Breast epithelium (tissue), 4 donors: ENCODE results near the gene MRFAP1L1. TPM values are rescaled to one million over a fixed set of nuclear protein-coding genes. Genes with fewer than 3 reads are reported as not detected.
"Not testable (repeated sequence)": the region's sequence is repeated elsewhere in the genome, so short reads cannot be mapped to it uniquely, and the experiment has no call there.

Experiments
- DNase-seq, 2 donors: peaks; one replicate each; pipeline ENCODE4 v3.0.0-alpha.2; 2019; ENCODE audit warnings: low spot score in 2 of 2
- H3K27ac ChIP-seq, 2 donors: fragments of 200-600 bp; sonication (generic) in 1 of 2; one replicate each; pipeline ENCODE4 v1.5.1; 2016 to 2019; ENCODE audit warnings: mild to moderate bottlenecking in 1 of 2
- H3K27me3 ChIP-seq, 2 donors: fragments of 200-600 bp; sonication (generic) in 1 of 2; one replicate each; pipeline versions ENCODE4 v1.5.1 to v1.6.0; 2017 to 2019; ENCODE audit warnings: control low read depth in 1 of 2, mild to moderate bottlenecking in 1 of 2
- H3K36me3 ChIP-seq: fragments of 200-600 bp; one replicate; pipeline ENCODE4 v1.5.1; 2019
- H3K4me1 ChIP-seq, 2 donors: fragments of 200-600 bp; sonication (generic); one replicate each; pipeline ENCODE4 v1.5.1; 2016 to 2019; ENCODE audit warnings: control low read depth in 1 of 2
- H3K4me3 ChIP-seq, 3 donors: fragments of 200-600 bp; sonication (generic); 1 replicate in 2 of 3; 2 replicates in 1 of 3; pipeline ENCODE4 v1.5.1; 2016 to 2019; ENCODE audit warnings: mild to moderate bottlenecking in 3 of 3, moderate library complexity in 2 of 3
- H3K9me3 ChIP-seq, 2 donors: fragments of 200-600 bp; sonication (generic) in 1 of 2; one replicate each; pipeline ENCODE4 v1.5.1; 2016 to 2019; ENCODE audit warnings: control low read depth in 1 of 2
- CTCF ChIP-seq, 3 donors: fragments of 450-650 bp; IDR thresholded peaks; one replicate each; pipeline ENCODE4 v1.5.1; 2016 to 2017; ENCODE audit warnings: antibody characterized with exemption in 3 of 3, mild to moderate bottlenecking in 3 of 3, moderate library complexity in 3 of 3
- POLR2A ChIP-seq: fragments of 450-650 bp; IDR thresholded peaks from one replicate; pipeline ENCODE4 v1.6.1; 2016; ENCODE audit warnings: antibody characterized with exemption, mild to moderate bottlenecking, moderate library complexity
- POLR2AphosphoS5 ChIP-seq, 3 donors: sonication (generic); formaldehyde crosslinking; IDR thresholded peaks; one replicate each; pipeline ENCODE4 v1.6.1; 2017; ENCODE audit warnings: antibody characterized with exemption in 3 of 3
- intact Hi-C: fragments of 100-400 bp; cut with DNase I; formaldehyde crosslinking; loops from one replicate; pipeline ENCODE4 v1.15.1; 2023; ENCODE audit warnings: low total_unique reads
- total RNA-seq, 3 donors: library from RNA; depleted of rRNA; stranded (reverse); fragments of >200 nt; gene quantifications; one replicate each; pipeline ENCODE4 v1.1.0, GENCODE V29; 2016

The MRFAP1L1 gene
- total RNA-seq, 3 donors from 2014 or later = 48.0 to 78.0 (median 70.1) TPM

DNA sequence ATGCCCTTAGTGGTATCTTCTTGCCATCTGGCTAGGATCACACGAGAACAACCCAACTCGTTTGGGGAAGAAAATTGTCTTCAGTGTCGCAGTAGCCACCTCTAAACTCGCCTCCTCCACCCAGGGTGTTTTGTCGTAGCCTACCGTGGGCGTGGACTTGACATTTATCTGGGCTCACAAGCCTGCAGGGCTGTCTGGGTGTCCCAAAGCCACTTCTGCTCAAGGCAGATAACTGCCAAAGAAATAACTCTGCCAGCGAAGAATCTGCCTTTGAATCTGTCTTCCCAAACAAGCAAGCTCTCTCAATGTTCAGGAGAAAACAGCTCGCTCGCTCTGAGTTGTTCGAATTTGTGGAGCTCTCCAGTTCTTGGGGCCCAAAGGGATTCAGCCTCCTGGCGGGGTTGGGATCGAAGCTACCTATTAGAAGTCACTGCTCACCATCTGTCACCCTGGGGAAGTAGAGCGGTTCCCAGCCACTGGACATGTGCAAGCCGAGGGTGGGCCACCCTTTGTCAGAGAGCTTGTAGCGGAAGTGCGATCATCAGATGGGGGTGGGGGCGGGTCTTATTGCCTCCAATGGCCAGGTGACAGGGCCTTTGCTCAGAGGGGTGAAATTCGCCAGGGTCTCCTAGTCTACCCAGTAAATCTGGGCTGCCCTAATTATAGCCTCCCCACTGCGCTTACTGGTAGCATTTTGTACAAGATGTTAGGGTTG lies 21.1 kb upstream of the MRFAP1L1 start:
- no peak overlapping the region for H3K27ac ChIP-seq

GRCh38 chr4:6728320-6729029 lies 18.8 kb upstream of the MRFAP1L1 start:
- Histone ChIP-seq H3K4me1 (peaks cover 10 to 18% of the 10 kb centered on the region in 2 donors), H3K27ac (no peak overlapping the region), H3K27me3 (no peaks in the 10 kb centered on the region), H3K36me3 (no peaks in the 10 kb centered on the region), H3K4me3 (no peak overlapping the region), H3K9me3 (no peaks in the 10 kb centered on the region)
- intact Hi-C loops = no loop called here
- no peak for DNase-seq
- TF ChIP-seq CTCF (IDR thresholded peaks at IDR 0.05) (no peak), POLR2A (no peak), POLR2AphosphoS5 (IDR thresholded peaks at IDR 0.05) (no peak)

More for the DNA sequence above, 21.1 kb upstream of the MRFAP1L1 start:
- no peak for DNase-seq
- Histone ChIP-seq H3K9me3 (no peaks in the 10 kb centered on the region), H3K4me3 (no peak overlapping the region), H3K4me1 (peaks cover 10 to 11% of the 10 kb centered on the region in 2 donors), H3K27me3 (no peaks in the 10 kb centered on the region), H3K36me3 (no peaks in the 10 kb centered on the region)
- intact Hi-C loops = no loop called here
- TF ChIP-seq CTCF (IDR thresholded peaks at IDR 0.05) (no peak), POLR2A (no peak), POLR2AphosphoS5 (IDR thresholded peaks at IDR 0.05) (no peak)

DNA sequence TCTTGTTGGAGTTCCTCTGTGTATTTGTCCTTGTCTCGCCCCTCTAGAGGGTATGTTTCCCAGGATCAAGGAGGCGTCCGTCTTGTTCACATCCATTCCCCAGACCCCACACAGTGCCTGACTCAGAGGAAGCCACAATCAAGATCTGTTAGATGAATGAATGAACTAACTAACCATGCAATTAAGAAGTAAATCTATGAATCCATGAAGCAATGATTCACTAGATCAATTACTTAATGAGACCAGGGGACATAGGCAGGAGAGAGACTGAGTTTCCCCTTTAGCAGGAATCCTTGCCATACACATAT lies 18.2 kb upstream of the MRFAP1L1 start:
- no peak for TF ChIP-seq POLR2AphosphoS5 (IDR thresholded peaks at IDR 0.05)
- TF ChIP-seq CTCF (IDR thresholded peaks at IDR 0.05) = no peak
- no peak for TF ChIP-seq POLR2A
- Histone ChIP-seq H3K27me3 (no peaks in the 10 kb centered on the region), H3K27ac (no peak overlapping the region), H3K36me3 (no peaks in the 10 kb centered on the region), H3K4me3 (no peak overlapping the region), H3K9me3 (no peaks in the 10 kb centered on the region), H3K4me1 (peaks cover 7 to 13% of the 10 kb centered on the region in 2 donors)
- intact Hi-C loops = no loop called here
- DNase-seq = no peak

- TF ChIP-seq POLR2A (no peak), POLR2AphosphoS5 (IDR thresholded peaks at IDR 0.05) (no peak), CTCF (IDR thresholded peaks at IDR 0.05) (no peak)
- Histone ChIP-seq H3K36me3 (no peaks in the 10 kb centered on the region), H3K4me3 (no peak overlapping the region), H3K4me1 (peaks cover 2 to 8% of the 10 kb centered on the region in 2 donors), H3K27me3 (no peaks in the 10 kb centered on the region), H3K9me3 (no peaks in the 10 kb centered on the region), H3K27ac (no peak overlapping the region)
- DNase-seq = no peak
- intact Hi-C loops = no loop called here
These were observed 17.6 kb upstream of the MRFAP1L1 start for GRCh38 chr4:6727081-6727942.

DNA sequence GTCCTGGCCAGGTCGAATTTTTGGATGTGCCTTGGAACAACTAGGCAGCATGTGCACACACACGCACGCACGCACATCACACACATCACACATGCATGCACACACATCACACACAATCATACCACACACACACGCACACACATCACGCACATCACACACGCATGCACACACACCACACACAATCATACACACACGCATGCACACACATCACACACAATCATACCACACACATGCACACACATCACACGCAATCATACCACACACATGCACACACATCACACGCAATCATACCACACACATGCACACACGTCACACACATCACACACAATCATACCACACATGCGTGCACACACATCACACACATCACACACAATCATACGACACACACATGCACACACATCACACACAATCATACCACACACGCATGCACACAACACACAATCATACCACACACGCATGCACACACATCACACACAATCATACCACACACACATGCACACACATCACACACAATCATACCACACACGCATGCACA lies 15.8 kb upstream of the MRFAP1L1 start:
- H3K4me3 ChIP-seq, H3K4me1 ChIP-seq, H3K27ac ChIP-seq, H3K9me3 ChIP-seq, H3K27me3 ChIP-seq, H3K36me3 ChIP-seq, DNase-seq, intact Hi-C loops: not testable (repeated sequence)
